B cell (primary cell): Measurements from ENCODE around the gene BET1L. TPM values are rescaled to one million over a fixed set of nuclear protein-coding genes. Genes with fewer than 3 reads are reported as not detected.
"Not testable (repeated sequence)": the region's sequence is repeated elsewhere in the genome, so short reads cannot be mapped to it uniquely, and the experiment has no call there.

Source experiments
- ATAC-seq: fragments of 200-7000 bp; cut with Tn5 transposase; one replicate; pipeline ENCODE4 v1.10.0; 2021; ENCODE audit warnings: low read depth, mild to moderate bottlenecking, moderate number of reproducible peaks, moderate library complexity
- CTCF ChIA-PET: fragments of 350-600 bp; sonication (Branson Sonifier 250); formaldehyde crosslinking; loops from one replicate; lab custom pipeline; 2021; ENCODE audit warnings: antibody characterized with exemption, inconsistent platforms; lab: Charles Lee
- POLR2A ChIA-PET: fragments of 350-600 bp; sonication (Branson Sonifier 250); formaldehyde crosslinking; loops from one replicate; lab custom pipeline; 2021; ENCODE audit warnings: antibody characterized with exemption; lab: Charles Lee
- DNase-seq: peaks from one replicate; pipeline ENCODE4 v3.0.0; 2013
- H2AFZ ChIP-seq: 2 replicates; pipeline ENCODE4 v1.6.1; 2012; ENCODE audit warnings: mild to moderate bottlenecking, low read depth, low read length; ENCODE audit not compliant: insufficient read depth, poor library complexity, severe bottlenecking
- H3K27ac ChIP-seq, 2 donors: 1 replicate in 1 of 2; 2 replicates in 1 of 2; pipeline ENCODE4 v1.5.1; 2012 to 2013; ENCODE audit warnings: low read length in 2 of 2, mild to moderate bottlenecking in 2 of 2, moderate library complexity in 1 of 2
- H3K27me3 ChIP-seq, 4 experiments: fragments of 200-600 bp in 1 of 4; sonication (generic) in 1 of 4; replicated peaks in 1 of 4; 1 replicate in 2 of 4; 2 replicates in 2 of 4; pipeline versions ENCODE4 v1.6.1 to v1.7.0; 2013 to 2016; ENCODE audit warnings: low read length in 3 of 4, mild to moderate bottlenecking in 2 of 4, mixed read lengths in 1 of 4, moderate library complexity in 1 of 4; ENCODE audit not compliant: insufficient read depth in 4 of 4, control insufficient read depth in 3 of 4; ENCODE audit errors: control extremely low read depth in 1 of 4
- H3K36me3 ChIP-seq, 2 experiments: replicated peaks in 1 of 2; 1 replicate in 1 of 2; 2 replicates in 1 of 2; pipeline versions ENCODE4 v1.6.1 to v1.7.1; 2013; ENCODE audit warnings: low read length in 1 of 2; ENCODE audit not compliant: insufficient read depth in 2 of 2, control insufficient read depth in 1 of 2; ENCODE audit errors: control extremely low read depth in 1 of 2, extremely low read depth in 1 of 2
- H3K4me1 ChIP-seq, 2 donors: fragments of 200-600 bp in 1 of 2; sonication (generic) in 1 of 2; 1 replicate in 1 of 2; 2 replicates in 1 of 2; pipeline versions ENCODE4 v1.5.1 to v1.6.1; 2013 to 2017; ENCODE audit warnings: low read length in 2 of 2; ENCODE audit not compliant: control insufficient read depth in 2 of 2, insufficient read depth in 2 of 2
- H3K4me2 ChIP-seq: replicated peaks from 2 replicates; pipeline ENCODE3; 2012; ENCODE audit warnings: mild to moderate bottlenecking, low read depth, low read length; ENCODE audit not compliant: poor library complexity, severe bottlenecking
- H3K4me3 ChIP-seq, 5 experiments: fragments of 200-600 bp in 1 of 5; sonication (generic) in 1 of 5; 1 replicate in 3 of 5; 2 replicates in 2 of 5; pipeline versions ENCODE4 v1.5.1 to v1.7.0; 2011 to 2016; ENCODE audit warnings: low read length in 4 of 5, mild to moderate bottlenecking in 4 of 5, low read depth in 2 of 5, control low read depth in 1 of 5, moderate library complexity in 1 of 5; ENCODE audit not compliant: insufficient read depth in 1 of 5; ENCODE audit errors: control extremely low read depth in 1 of 5, extremely low read depth in 1 of 5
- H3K79me2 ChIP-seq: fragments of 200-600 bp; sonication (generic); one replicate; pipeline ENCODE4 v1.6.0; 2016; ENCODE audit warnings: low read length; ENCODE audit not compliant: control insufficient read depth, insufficient read depth
- H3K9ac ChIP-seq: fragments of 200-600 bp; sonication (generic); 2 replicates; pipeline ENCODE4 v1.6.1; 2017; ENCODE audit warnings: mild to moderate bottlenecking, low read length, moderate library complexity
- H3K9me3 ChIP-seq, 3 donors: one replicate each; pipeline versions ENCODE4 v1.6.1 to v1.7.1; 2013; ENCODE audit warnings: low read length in 2 of 3; ENCODE audit not compliant: control insufficient read depth in 2 of 3, insufficient read depth in 1 of 3; ENCODE audit errors: control extremely low read depth in 1 of 3
- H4K20me1 ChIP-seq: 2 replicates; pipeline ENCODE4 v1.6.0; 2012; ENCODE audit warnings: mild to moderate bottlenecking, low read length; ENCODE audit not compliant: insufficient read depth, control insufficient read depth, poor library complexity, severe bottlenecking
- H3K27ac Mint-ChIP-seq: one replicate; pipeline ENCODE4 v1.8.0; 2021; ENCODE audit warnings: mixed read lengths
- H3K27me3 Mint-ChIP-seq: one replicate; pipeline ENCODE4 v1.8.0; 2021; ENCODE audit warnings: mixed read lengths
- H3K4me1 Mint-ChIP-seq: one replicate; pipeline ENCODE4 v1.8.0; 2021; ENCODE audit warnings: mixed read lengths
- H3K4me3 Mint-ChIP-seq: one replicate; pipeline ENCODE4 v1.8.0; 2021; ENCODE audit warnings: mixed read lengths
- H3K9me3 Mint-ChIP-seq: one replicate; pipeline ENCODE4 v1.8.0; 2022; ENCODE audit warnings: mixed read lengths; ENCODE audit not compliant: insufficient read depth
- CTCF ChIP-seq: fragments of 200-600 bp; IDR thresholded peaks from one replicate; pipeline ENCODE4 v1.8.0; 2022; ENCODE audit warnings: antibody characterized with exemption, mild to moderate bottlenecking
- EZH2 ChIP-seq: IDR thresholded peaks from 2 replicates; pipeline ENCODE4 v1.6.1; 2012; ENCODE audit warnings: borderline replicate concordance, low read depth, mild to moderate bottlenecking, moderate library complexity, low read length; ENCODE audit not compliant: insufficient read depth, poor library complexity, severe bottlenecking
- WGBS: methylation state at CpG from one replicate; pipeline ENCODE4 v1.1.5; 2013; ENCODE audit warnings: missing lambda C conversion rate; ENCODE audit not compliant: insufficient coverage; 5-methylcytosine and 5-hydroxymethylcytosine counted together
- intact Hi-C: fragments of 100-400 bp; cut with micrococcal nuclease; formaldehyde crosslinking; loops from one replicate; pipeline ENCODE4 v1.10.0; 2022
- polyA plus RNA-seq: library from polyadenylated mRNA; depleted of rRNA; stranded (reverse); fragments of >200 nt; gene quantifications from 2 replicates; pipeline ENCODE4 v1.2.3, GENCODE V29; 2012
- total RNA-seq, 2 donors: library from RNA; stranded (reverse); fragments of 120-200 nt in 1 of 2; gene quantifications; 1 replicate in 1 of 2; 2 replicates in 1 of 2; pipeline versions ENCODE4 v1.2.3 to v1.2.4, GENCODE V29; 2013 to 2022

BET1L gene
- total and polyA plus RNA-seq, 2 donors (not counting 1 experiment from before 2014, with no cell fraction given): 49.3 to 69.1 TPM

- ChIA-PET POLR2A (interaction anchor here (0.6 kb wide), 1 partner anchor 19 kb away, joined by 4 read pairs; no protein-coding TSS in a partner anchor), CTCF (interaction anchor here (1.3 to 2.7 kb wide), 2 partner anchors 9 to 16 kb away, joined by 4 to 22 read pairs; no protein-coding TSS in a partner anchor)
- Mint-ChIP-seq H3K27ac (no peak overlapping the region), H3K27me3 (no peaks in the 10 kb centered on the region), H3K4me3 (no peak overlapping the region), H3K9me3 (no peaks in the 10 kb centered on the region), H3K4me1 (peaks cover 27% of the 10 kb centered on the region)
- Histone ChIP-seq H2AFZ (no peak overlapping the region), H4K20me1 (peaks cover 26% of the 10 kb centered on the region), H3K27me3 (no peaks in the 10 kb centered on the region), H3K36me3 (peaks cover 4 to 59% of the 10 kb centered on the region in 2 experiments), H3K9me3 (no peaks in the 10 kb centered on the region), H3K9ac (no peak overlapping the region), H3K4me1 (peaks cover 11 to 12% of the 10 kb centered on the region in 2 donors), H3K79me2 (peaks cover 85% of the 10 kb centered on the region), H3K4me3 (no peak overlapping the region), H3K27ac (no peak overlapping the region), H3K4me2 (no peak overlapping the region)
- WGBS: 98% methylated on average over 4 of the region's 5 CpGs
- ATAC-seq: no peak
- DNase-seq: no peak
- intact Hi-C loops: no loop called here
- TF ChIP-seq CTCF: no peak
- TF ChIP-seq EZH2: no peak
Measured at GRCh38 chr11:241634-242033, 34.4 kb upstream of the BET1L start.

GRCh38 chr11:240315-240714 is 33.1 kb upstream of the BET1L start:
- Histone ChIP-seq H3K4me3 (no peak overlapping the region), H3K79me2 (peaks cover 85% of the 10 kb centered on the region), H4K20me1 (peaks cover 26% of the 10 kb centered on the region), H3K36me3 (peaks cover 4 to 47% of the 10 kb centered on the region in 2 experiments), H3K9me3 (no peaks in the 10 kb centered on the region), H3K4me2 (no peak overlapping the region), H3K27ac (no peak overlapping the region), H2AFZ (no peak overlapping the region), H3K9ac (no peak overlapping the region), H3K4me1 (peaks cover 15 to 18% of the 10 kb centered on the region in 2 donors), H3K27me3 (no peaks in the 10 kb centered on the region)
- DNase-seq (no peak), ATAC-seq (no peak)
- peaks cover 33% of the 10 kb centered on the region for H3K4me1 Mint-ChIP-seq
- H3K9me3 Mint-ChIP-seq: no peaks in the 10 kb centered on the region
- ChIA-PET CTCF (interaction anchor here (1.4 to 3.8 kb wide), 4 partner anchors 11 to 115 kb away, joined by 3 to 29 read pairs (median 12); partner anchors contain the start of genes BET1L and RIC8A), POLR2A (no interaction called here)
- TF ChIP-seq EZH2 (no peak), CTCF (no peak)
- WGBS: no CpG with 5 or more reads among the region's 1 CpG
- no peak overlapping the region for H3K27ac Mint-ChIP-seq
- intact Hi-C loops: no loop called here
- H3K4me3 Mint-ChIP-seq: no peak overlapping the region
- no peaks in the 10 kb centered on the region for H3K27me3 Mint-ChIP-seq

GRCh38 chr11:238346-238745 is 31.1 kb upstream of the BET1L start:
- not testable (repeated sequence) for H3K27me3 Mint-ChIP-seq, DNase-seq, H3K4me3 ChIP-seq, ATAC-seq, H3K27ac ChIP-seq, H3K27ac Mint-ChIP-seq, H3K27me3 ChIP-seq, H3K9me3 Mint-ChIP-seq, H2AFZ ChIP-seq, H3K9me3 ChIP-seq, H3K9ac ChIP-seq
- H3K4me1 ChIP-seq: peaks cover 18 to 22% of the 10 kb centered on the region in 2 donors
- CTCF ChIA-PET: interaction anchor here (0.9 to 3.8 kb wide), 5 partner anchors 8 to 89 kb away, joined by 3 to 29 read pairs (median 3); no protein-coding TSS in a partner anchor
- peaks cover 4 to 33% of the 10 kb centered on the region in 2 experiments for H3K36me3 ChIP-seq
- WGBS: 100% methylated on average over 5 of the region's 7 CpGs
- peaks cover 26% of the 10 kb centered on the region for H4K20me1 ChIP-seq
- peaks cover 69% of the 10 kb centered on the region for H3K79me2 ChIP-seq
- peak overlapping the region; percentile 89 for H3K4me2 ChIP-seq
- POLR2A ChIA-PET: interaction anchor here (1.5 kb wide), 1 partner anchor 42 kb away, joined by 4 read pairs; no protein-coding TSS in a partner anchor
- Mint-ChIP-seq H3K4me3 (peak overlapping the region; percentile 99), H3K4me1 (peaks cover 39% of the 10 kb centered on the region)
- intact Hi-C loops: loop anchor here (5.0 kb wide), 1 partner anchor 49 kb away; the partner anchor contains the start of gene PGGHG
